Panc1 (cell line): ENCODE data around the gene NSG2.

ENCODE experiments used
- CTCF ChIP-seq: fragments of 450-650 bp; IDR thresholded peaks from 2 replicates; pipeline ENCODE4 v1.5.1; 2017; ENCODE audit warnings: mild to moderate bottlenecking
- REST ChIP-seq, 2 experiments: IDR thresholded peaks; 2 replicates each; pipeline ENCODE4 v1.6.1; 2011 to 2012; ENCODE audit warnings: low read depth in 2 of 2, control low read depth in 1 of 2, low read length in 1 of 2, mild to moderate bottlenecking in 1 of 2, moderate library complexity in 1 of 2; ENCODE audit not compliant: insufficient read depth in 1 of 2

DNA sequence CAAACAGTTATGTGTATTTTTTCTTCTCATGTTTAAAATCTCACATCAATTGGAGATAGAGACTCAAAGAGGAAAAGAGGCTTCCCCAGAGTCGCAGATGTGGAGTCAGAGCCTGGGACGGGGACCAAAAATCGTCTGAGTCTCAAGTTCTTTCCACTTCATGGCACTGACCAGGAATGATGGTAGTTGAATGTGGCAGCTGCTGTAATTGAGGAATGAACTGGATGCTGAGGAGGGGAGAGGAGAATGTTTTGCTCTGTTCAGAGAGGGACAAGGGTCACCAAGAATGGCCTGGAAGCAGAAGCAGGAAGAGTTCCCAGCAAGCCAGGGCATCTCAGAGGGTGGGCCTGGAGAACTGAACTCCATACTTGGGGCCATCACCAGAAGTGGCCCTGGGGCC, 103.9 kb downstream of the NSG2 start:
- TF ChIP-seq CTCF: no peak
- TF ChIP-seq REST (IDR thresholded peaks at IDR 0.05; ENCODE audit: insufficient read depth in 1 of 2, low read depth in 2 of 2, low read length in 1 of 2): no peak
